Hypothalamus (tissue), 51 donors: ENCODE data around the gene FBXO4.
A peak's percentile ranks its signal among the peaks of the same experiment; 100 is the strongest.

Source experiments
- DNase-seq, 51 donors: peaks; one replicate each; lab custom pipeline; 2025; lab: John Stamatoyannopoulos, UW

FBXO4 gene

GRCh38 chr5:41924872-41925554, at the start of gene FBXO4:
FBXO4 (plus strand) TSS chr5:41925281; CDS start chr5:41925310, 29 bp downstream.
- peak; percentile 18 to 86 (median 72) for DNase-seq

- DNase-seq, result no peak
Observed at GRCh38 chr5:41876678-41877077, 48.4 kb upstream of the FBXO4 start.

GRCh38 chr5:41877408-41877807, 47.7 kb upstream of the FBXO4 start:
- DNase-seq, result no peak

DNA sequence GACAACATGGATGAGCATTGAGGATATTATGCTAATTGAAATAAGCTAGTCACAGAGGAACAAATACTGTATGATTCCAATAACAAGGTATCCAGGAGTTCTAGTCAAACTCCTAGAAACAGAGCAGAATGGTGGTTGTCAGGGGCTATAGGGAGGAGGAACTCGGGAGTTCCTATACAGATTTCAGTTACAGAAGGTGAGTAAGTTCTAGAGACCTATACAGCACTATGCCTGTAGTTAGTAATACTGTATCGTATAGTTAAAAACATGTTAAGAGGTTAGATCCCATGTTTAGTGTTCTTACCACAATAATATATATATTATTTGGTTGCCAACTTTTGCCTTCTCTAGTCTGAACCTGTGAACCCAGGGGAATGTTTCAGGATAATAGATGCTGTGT, 46.9 kb upstream of the FBXO4 start:
- no peak for DNase-seq

DNA sequence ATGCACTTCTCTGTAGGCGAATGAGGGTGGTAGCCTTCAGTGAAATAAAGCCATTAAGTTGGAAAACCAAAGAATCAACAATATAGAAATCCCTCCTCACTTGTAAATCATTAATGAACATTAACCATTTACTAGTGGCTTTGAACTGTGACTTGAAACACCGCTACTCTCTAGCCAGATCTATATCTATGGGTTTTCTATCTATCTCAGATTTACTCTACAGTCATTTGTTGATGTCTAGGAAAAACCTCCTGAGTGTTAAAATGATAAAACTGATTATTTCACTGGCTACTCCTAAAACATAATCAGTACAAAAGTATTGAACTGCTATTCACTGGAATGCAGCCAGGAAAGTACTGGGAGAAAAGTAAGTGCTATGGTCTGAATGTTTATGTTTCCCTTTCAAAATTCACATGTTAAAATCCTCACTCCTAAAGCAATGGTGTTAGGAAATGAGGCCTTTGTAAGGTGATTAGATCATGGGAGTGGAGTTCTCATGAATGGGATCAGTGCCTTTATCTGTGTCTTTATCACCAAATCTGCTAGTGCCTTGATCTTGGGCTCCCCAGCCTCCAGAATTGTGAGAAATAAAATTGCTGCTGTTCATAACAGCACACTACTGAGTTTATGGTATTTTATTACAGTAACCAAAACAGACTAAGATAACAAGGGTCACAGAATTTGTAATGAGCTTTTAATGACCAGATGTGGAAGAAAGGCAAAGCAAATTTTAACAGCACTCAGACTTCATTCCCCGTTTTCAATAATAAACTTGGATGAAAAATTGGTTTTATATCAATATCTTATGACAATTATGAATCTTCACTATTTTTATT, 46.2 kb upstream of the FBXO4 start:
- no peak for DNase-seq

DNA sequence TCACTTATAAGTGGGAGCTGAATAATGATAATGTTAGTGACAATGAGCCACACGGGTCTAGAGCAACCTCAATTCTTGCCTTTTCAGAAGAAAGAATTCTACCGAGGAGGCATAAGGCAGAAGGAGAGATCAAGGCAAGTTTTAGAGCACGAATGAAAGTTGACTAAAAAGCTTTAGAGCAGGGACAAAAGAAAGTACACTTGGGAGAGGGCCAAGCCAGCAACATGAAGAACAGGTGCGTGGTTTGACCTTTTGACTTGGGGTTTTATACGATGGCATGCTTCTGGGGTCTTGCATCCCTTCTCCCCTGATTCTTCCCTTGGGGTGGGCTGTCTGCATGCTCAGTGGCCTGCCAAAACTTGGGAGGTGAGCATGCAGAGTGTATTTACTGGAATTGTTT, 42.3 kb upstream of the FBXO4 start:
- DNase-seq, result no peak

DNA sequence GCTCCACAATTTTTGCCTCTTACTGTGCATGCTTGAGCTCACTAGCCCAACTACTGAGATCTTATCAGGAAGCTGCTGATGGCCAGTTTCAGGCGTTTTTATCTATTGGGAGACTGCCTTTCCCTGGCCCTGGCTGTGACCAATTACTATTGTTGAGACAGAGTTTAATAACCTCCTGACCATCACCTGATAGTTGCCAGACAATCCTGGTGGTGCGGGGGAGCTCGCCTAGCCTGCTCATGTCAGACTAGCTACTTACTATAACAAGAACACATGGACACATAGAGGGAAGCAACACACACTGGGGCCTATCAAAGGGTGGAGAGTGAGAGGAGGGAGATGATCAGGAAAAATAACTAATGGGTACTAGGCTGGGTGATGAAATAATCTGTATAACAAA, 41.8 kb upstream of the FBXO4 start:
- no peak for DNase-seq

GRCh38 chr5:41883936-41884335, 41.1 kb upstream of the FBXO4 start:
- no peak for DNase-seq

GRCh38 chr5:41885286-41885685, 39.8 kb upstream of the FBXO4 start:
- no peak for DNase-seq

GRCh38 chr5:41891066-41891707, 33.9 kb upstream of the FBXO4 start:
- no peak for DNase-seq

GRCh38 chr5:41892031-41892430, 33.0 kb upstream of the FBXO4 start:
- DNase-seq, result no peak

DNA sequence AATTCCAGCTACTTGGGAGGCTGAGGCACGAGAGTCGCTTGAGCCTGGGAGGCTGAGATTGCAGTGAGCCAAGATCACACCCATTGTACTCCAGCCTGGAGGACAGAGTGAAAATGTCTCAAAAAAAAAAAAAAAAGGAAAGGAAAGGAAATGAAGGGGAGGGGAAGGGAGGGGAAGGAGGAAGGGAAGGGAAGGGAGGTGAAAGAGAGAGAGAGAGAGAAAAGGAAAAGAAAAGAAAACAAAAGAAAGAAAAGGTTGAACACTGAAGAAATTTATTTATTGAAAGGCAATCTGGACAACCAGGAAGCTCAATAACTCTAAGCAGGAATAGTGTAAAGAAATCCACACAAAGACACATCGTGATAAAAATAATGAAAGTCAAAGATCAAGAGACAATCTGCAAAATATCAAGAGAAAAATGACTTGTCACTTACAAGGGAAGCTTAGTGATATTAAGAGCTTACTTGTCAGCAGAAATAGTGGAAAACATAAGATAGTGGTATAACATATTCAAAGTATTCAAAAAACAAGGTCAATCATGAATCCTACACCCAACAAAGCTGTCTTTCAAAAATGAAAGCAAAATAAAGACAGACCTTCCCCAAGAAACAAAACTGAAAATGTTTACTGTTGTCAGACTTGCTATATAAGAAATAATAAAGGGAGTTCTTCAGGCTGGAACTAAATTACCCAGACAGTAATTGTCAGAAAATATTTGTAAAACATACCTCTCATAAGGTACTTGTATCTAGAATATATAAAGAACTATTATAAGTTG, 31.8 kb upstream of the FBXO4 start:
- DNase-seq, result no peak

DNA sequence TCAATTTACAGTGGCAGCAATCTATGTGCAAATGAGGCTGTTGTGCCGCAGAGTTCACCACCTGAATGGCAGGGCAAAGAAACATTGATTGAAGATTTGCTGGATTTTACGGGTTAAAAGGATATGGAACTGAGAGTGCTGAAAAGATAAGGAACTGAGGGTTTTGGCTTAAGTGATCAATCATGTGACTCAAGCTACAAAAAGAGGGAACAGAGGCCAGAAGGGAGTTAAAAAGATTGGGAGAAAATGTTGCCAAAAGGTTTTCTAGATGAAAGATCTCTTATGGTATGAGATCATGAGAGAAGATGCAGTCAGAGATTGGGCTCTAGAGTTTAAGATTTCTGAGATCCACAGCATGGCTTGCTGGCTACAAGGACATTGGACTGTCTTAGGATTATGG, 28.9 kb upstream of the FBXO4 start:
- no peak for DNase-seq

- DNase-seq, result no peak
Observed at GRCh38 chr5:41903382-41903891, 21.6 kb upstream of the FBXO4 start.

DNA sequence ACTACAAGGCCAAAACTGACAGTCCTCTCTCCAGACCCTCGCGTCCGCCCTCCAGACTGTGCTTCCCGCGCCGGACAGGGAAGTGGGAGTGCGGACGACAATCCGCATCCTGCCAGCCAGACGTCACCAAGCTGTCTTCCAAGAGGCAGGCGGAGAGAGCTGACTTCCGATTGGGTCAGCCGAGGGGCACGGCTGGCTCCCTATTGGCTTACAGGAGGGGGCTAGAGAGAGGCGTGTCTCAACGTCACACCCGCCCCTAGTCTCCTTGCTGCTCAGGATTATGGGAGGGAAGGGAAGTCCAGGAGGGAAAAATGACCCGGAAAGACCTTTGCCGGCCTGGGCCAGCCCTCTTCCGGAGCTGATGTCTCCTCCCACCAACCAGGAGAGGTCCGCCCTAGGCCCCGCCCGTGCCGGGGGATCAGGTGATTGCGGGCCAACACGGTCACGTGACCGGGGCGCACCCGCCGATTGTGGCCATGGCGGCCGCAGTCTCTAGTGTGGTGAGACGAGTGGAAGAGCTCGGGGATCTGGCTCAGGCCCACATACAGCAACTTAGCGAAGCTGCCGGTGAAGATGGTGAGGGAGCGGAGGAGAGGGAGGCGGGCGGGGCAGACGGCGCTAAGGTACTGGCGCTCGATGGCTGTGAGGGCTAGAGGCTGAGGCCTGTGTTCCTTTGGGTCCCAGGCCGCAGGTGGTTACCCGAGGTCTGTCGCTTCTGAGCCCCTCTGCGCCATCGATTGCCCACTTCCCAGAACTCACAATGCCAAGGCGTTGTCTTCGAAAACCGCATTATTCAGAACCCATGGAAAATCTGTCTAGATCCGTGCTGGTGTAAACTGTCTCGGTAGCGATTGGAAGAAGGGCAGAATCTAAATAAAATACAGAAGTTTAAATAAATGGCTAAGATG, 20.9 kb upstream of the FBXO4 start, which contains the start of gene RIMOC1:
Gene RIMOC1 (plus strand): TSS at position 453 of the 908 bp plus-strand sequence. CDS start 24 bp downstream, at position 477.
- peak; percentile 78 to 100 (median 99) for DNase-seq

- DNase-seq, result no peak
Observed at GRCh38 chr5:41906151-41906550, 18.9 kb upstream of the FBXO4 start.

GRCh38 chr5:41908374-41909079, 16.6 kb upstream of the FBXO4 start:
- DNase-seq, result no peak

DNA sequence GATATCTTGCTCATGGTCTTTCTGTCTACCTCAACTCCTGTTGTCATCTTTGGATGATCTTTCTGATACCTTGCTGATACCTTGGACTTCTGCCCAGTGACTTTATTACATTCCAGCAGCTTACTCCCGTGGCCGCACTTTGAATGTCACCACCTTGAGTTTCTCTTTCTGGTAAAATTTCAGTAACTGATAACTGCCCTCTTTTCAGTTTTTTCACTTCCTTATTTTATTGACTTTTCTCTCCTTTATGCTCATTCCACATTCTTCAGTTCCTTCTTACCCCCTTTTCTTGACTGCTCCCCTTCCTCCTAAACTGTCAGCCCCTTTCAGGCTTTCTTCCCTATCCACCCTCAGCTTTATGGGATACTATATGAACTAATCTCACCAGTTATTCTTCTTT, 7.0 kb upstream of the FBXO4 start:
- DNase-seq, result no peak

- DNase-seq, result no peak
Observed at GRCh38 chr5:41921166-41921565, 3.9 kb upstream of the FBXO4 start.
